DND-41 (cell line): Measurements from ENCODE around the gene FGF14.

Experiments used
- ATAC-seq: fragments of 200-7000 bp; cut with Tn5 transposase; 3 replicates; pipeline ENCODE4 v1.9.1; 2021; ENCODE audit warnings: low read depth; ENCODE audit not compliant: insufficient read depth
- DNase-seq: peaks from one replicate; pipeline ENCODE4 v3.0.0-alpha.2; 2020
- H2AFZ ChIP-seq: 2 replicates; pipeline ENCODE4 v1.6.0; 2012; ENCODE audit warnings: low read depth, low read length
- H3K27ac ChIP-seq: 2 replicates; pipeline ENCODE4 v1.5.1; 2012; ENCODE audit warnings: low read length, inconsistent platforms
- H3K27me3 ChIP-seq: fragments of 200-600 bp; sonication (generic); 2 replicates; pipeline ENCODE4 v1.6.0; 2012; ENCODE audit warnings: low read length, mild to moderate bottlenecking, inconsistent platforms; ENCODE audit not compliant: insufficient read depth, poor library complexity
- H3K36me3 ChIP-seq: 2 replicates; pipeline ENCODE4 v1.5.1; 2012; ENCODE audit warnings: low read length, inconsistent platforms; ENCODE audit not compliant: insufficient read depth
- H3K4me1 ChIP-seq: 2 replicates; pipeline ENCODE4 v1.5.1; 2012; ENCODE audit warnings: mild to moderate bottlenecking, low read length; ENCODE audit not compliant: insufficient read depth
- H3K4me2 ChIP-seq: 2 replicates; pipeline ENCODE4 v1.6.0; 2012; ENCODE audit warnings: mild to moderate bottlenecking, moderate library complexity, low read length, inconsistent platforms; ENCODE audit not compliant: insufficient read depth
- H3K4me3 ChIP-seq, 2 experiments: fragments of 200-600 bp in 1 of 2; shearing (Covaris generic) in 1 of 2; 2 replicates each; pipeline ENCODE4 v1.5.1; 2012 to 2016; ENCODE audit warnings: inconsistent platforms in 2 of 2, low read length in 2 of 2, mild to moderate bottlenecking in 2 of 2, low read depth in 1 of 2, moderate library complexity in 1 of 2
- H3K79me2 ChIP-seq: 2 replicates; pipeline ENCODE4 v1.6.0; 2012; ENCODE audit warnings: low read length, inconsistent platforms; ENCODE audit not compliant: insufficient read depth
- H3K9ac ChIP-seq: 2 replicates; pipeline ENCODE4 v1.6.0; 2012; ENCODE audit warnings: low read depth, mild to moderate bottlenecking, inconsistent platforms, low read length, moderate library complexity
- H3K9me3 ChIP-seq: 2 replicates; pipeline ENCODE4 v1.5.1; 2012; ENCODE audit warnings: low read length, moderate library complexity, mild to moderate bottlenecking, inconsistent platforms; ENCODE audit not compliant: insufficient read depth, severe bottlenecking
- H4K20me1 ChIP-seq: 2 replicates; pipeline ENCODE4 v1.6.0; 2012; ENCODE audit warnings: low read length; ENCODE audit not compliant: insufficient read depth
- CTCF ChIP-seq: IDR thresholded peaks from 2 replicates; pipeline ENCODE4 v1.5.1; 2012; ENCODE audit warnings: borderline replicate concordance, low read length, moderate library complexity, mild to moderate bottlenecking; ENCODE audit not compliant: poor library complexity, severe bottlenecking; ENCODE audit errors: extremely low read depth
- EZH2 ChIP-seq: IDR thresholded peaks from 3 replicates; pipeline ENCODE4 v1.6.1; 2012; ENCODE audit warnings: borderline replicate concordance, low read depth, mild to moderate bottlenecking, moderate library complexity, low read length, inconsistent platforms; ENCODE audit not compliant: severe bottlenecking

Gene FGF14

GRCh38 chr13:102394158-102395053 lies 7.4 kb downstream of the FGF14 start:
- H4K20me1 ChIP-seq, result no peaks in the 10 kb centered on the region
- no peak for TF ChIP-seq CTCF
- no peak for TF ChIP-seq EZH2
- no peaks in the 10 kb centered on the region for H3K4me1 ChIP-seq
- H3K9ac ChIP-seq, result no peak overlapping the region
- no peaks in the 10 kb centered on the region for H3K9me3 ChIP-seq
- H3K27ac ChIP-seq, result no peak overlapping the region
- DNase-seq (no peak), ATAC-seq (no peak)
- no peaks in the 10 kb centered on the region for H3K79me2 ChIP-seq
- H3K27me3 ChIP-seq, result no peaks in the 10 kb centered on the region
- no peak overlapping the region for H3K4me2 ChIP-seq
- no peaks in the 10 kb centered on the region for H3K36me3 ChIP-seq
- H3K4me3 ChIP-seq, result no peak overlapping the region
- no peak overlapping the region for H2AFZ ChIP-seq

DNA sequence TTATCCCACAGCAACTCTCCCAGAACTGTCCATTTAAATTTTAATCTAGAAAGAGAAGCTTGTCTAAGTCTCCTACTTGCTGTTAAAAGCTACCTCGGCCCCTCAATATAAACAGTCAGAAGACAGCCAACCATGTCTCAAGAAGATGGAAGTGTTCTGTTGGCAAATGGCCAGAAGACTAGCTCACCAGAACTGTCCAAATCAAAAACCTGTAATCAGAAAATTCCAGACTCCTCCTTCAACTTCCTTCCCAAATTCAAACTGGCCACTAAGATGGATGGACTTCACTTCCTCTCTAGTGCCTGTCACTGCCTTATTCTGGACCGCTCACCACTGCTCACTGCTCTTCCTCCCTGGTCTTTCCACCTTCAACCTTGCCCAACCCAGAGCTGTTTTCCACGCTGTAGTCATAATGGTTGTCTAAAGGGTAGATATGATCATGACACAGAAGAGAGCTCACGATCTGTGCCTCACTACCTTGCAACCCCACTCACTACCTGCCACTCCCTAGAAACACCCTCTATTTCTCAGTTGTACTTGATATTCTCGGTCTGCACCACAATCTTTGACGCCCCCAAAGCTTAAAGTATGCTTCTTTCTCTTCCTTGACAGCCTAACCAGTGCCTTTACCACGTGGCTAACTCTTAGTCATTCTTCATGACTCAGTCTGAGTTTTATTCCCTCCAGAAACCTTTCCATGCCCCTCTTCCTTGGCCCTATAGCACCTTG lies 9.2 kb downstream of the FGF14 start:
- Histone ChIP-seq H3K4me3 (no peak overlapping the region), H3K9me3 (no peaks in the 10 kb centered on the region), H3K27ac (no peak overlapping the region), H3K4me1 (no peaks in the 10 kb centered on the region), H3K27me3 (no peaks in the 10 kb centered on the region), H2AFZ (no peak overlapping the region), H4K20me1 (no peaks in the 10 kb centered on the region), H3K9ac (no peak overlapping the region), H3K36me3 (no peaks in the 10 kb centered on the region), H3K79me2 (no peaks in the 10 kb centered on the region), H3K4me2 (no peak overlapping the region)
- ATAC-seq, result no peak
- no peak for DNase-seq
- TF ChIP-seq EZH2 (no peak), CTCF (no peak)

DNA sequence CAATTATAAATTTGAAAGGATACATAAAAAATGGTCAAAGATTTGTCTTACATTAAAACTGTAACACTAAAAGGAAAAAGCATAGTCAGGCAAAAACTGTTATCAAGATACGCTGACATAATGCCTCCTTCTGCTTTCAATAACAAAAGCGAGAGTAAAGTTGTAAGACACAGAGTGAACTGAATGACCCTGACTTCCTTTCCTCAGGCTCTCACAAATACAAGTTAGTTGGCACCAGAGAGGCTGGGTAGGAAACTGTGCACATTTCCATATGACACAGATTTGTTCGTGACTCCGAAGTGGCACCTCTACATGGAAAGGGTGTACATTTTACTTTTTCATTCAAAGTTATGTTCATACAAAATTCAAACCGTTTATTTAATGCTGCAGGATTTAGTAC lies 15.4 kb downstream of the FGF14 start:
- ATAC-seq, result no peak
- no peaks in the 10 kb centered on the region for H3K4me1 ChIP-seq
- H3K9me3 ChIP-seq, result no peaks in the 10 kb centered on the region
- H3K9ac ChIP-seq, result no peak overlapping the region
- no peak overlapping the region for H2AFZ ChIP-seq
- H3K36me3 ChIP-seq, result no peaks in the 10 kb centered on the region
- peaks cover 5% of the 10 kb centered on the region for H3K27me3 ChIP-seq
- no peak overlapping the region for H3K4me2 ChIP-seq
- no peak for DNase-seq
- H3K79me2 ChIP-seq, result no peaks in the 10 kb centered on the region
- no peak overlapping the region for H3K27ac ChIP-seq
- TF ChIP-seq EZH2 (no peak), CTCF (no peak)
- H3K4me3 ChIP-seq, result no peak overlapping the region
- no peaks in the 10 kb centered on the region for H4K20me1 ChIP-seq
